H1 (cell line): ENCODE results near the gene MIPEP. TPM values are rescaled to one million over a fixed set of nuclear protein-coding genes. Genes with fewer than 3 reads are reported as not detected.

Experiments used
- CTCF ChIA-PET: fragments of 300-600 bp; sonication (Branson Sonifier 250); formaldehyde crosslinking; loops from one replicate; lab custom pipeline; 2021; ENCODE audit not compliant: partially characterized antibody; lab: Charles Lee
- POLR2A ChIA-PET: fragments of 300-600 bp; sonication (Branson Sonifier 250); formaldehyde crosslinking; loops from one replicate; lab custom pipeline; 2021; ENCODE audit warnings: inconsistent platforms; ENCODE audit not compliant: partially characterized antibody; lab: Charles Lee
- DNase-seq, 2 experiments: peaks; one replicate each; pipeline versions ENCODE4 v3.0.0 to v3.0.0-alpha.2; 2010 to 2022; ENCODE audit warnings: low spot score in 2 of 2, low read depth in 1 of 2, mixed read lengths in 1 of 2
- FAIRE-seq: peaks from 2 replicates; lab custom pipeline; 2011; peaks lifted over from hg19 to GRCh38; lab: Jason Lieb, UNC
- H2AFZ ChIP-seq: 2 replicates; pipeline ENCODE4 v1.8.1; 2012; ENCODE audit warnings: low read length, inconsistent platforms
- H2AK5ac ChIP-seq: 2 replicates; pipeline ENCODE4 v1.6.1; 2013; ENCODE audit warnings: low read depth, low read length
- H2BK120ac ChIP-seq: replicated peaks from 2 replicates; pipeline ENCODE3; 2013; ENCODE audit warnings: low read depth, low read length, inconsistent platforms
- H2BK12ac ChIP-seq: 2 replicates; pipeline ENCODE4 v1.6.1; 2013; ENCODE audit warnings: low read depth, low read length
- H2BK15ac ChIP-seq: 2 replicates; pipeline ENCODE4 v1.6.1; 2013; ENCODE audit warnings: low read length
- H2BK20ac ChIP-seq: 2 replicates; pipeline ENCODE4 v1.6.1; 2013; ENCODE audit warnings: low read length
- H2BK5ac ChIP-seq: 2 replicates; pipeline ENCODE4 v1.6.1; 2013; ENCODE audit warnings: low read depth, low read length
- H3K14ac ChIP-seq: 2 replicates; pipeline ENCODE4 v1.6.1; 2013; ENCODE audit warnings: inconsistent platforms; ENCODE audit not compliant: insufficient read length
- H3K18ac ChIP-seq: 2 replicates; pipeline ENCODE4 v1.6.1; 2013; ENCODE audit warnings: low read length; ENCODE audit errors: extremely low read depth
- H3K23ac ChIP-seq: 2 replicates; pipeline ENCODE4 v1.6.1; 2013; ENCODE audit warnings: inconsistent platforms; ENCODE audit not compliant: insufficient read length
- H3K23me2 ChIP-seq: 2 replicates; pipeline ENCODE4 v1.6.1; 2013; ENCODE audit warnings: low read depth, low read length
- H3K27ac ChIP-seq: 2 replicates; pipeline ENCODE4 v1.6.1; 2011; ENCODE audit warnings: low read depth, low read length, inconsistent platforms
- H3K27me3 ChIP-seq, 4 experiments: replicated peaks in 1 of 4; 1 replicate in 1 of 4; 2 replicates in 3 of 4; pipeline versions ENCODE4 v1.6.1 to v1.8.1; 2011 to 2013; ENCODE audit warnings: low read length in 3 of 4, mild to moderate bottlenecking in 3 of 4, inconsistent platforms in 2 of 4, mixed read lengths in 2 of 4, moderate library complexity in 1 of 4; ENCODE audit not compliant: control insufficient read depth in 3 of 4, insufficient read depth in 3 of 4; ENCODE audit errors: extremely low read depth in 1 of 4
- H3K36me3 ChIP-seq, 4 experiments: 2 replicates each; pipeline versions ENCODE4 v1.6.1 to v1.8.1; 2011 to 2013; ENCODE audit warnings: mild to moderate bottlenecking in 4 of 4, low read length in 3 of 4, moderate library complexity in 2 of 4, control low read depth in 1 of 4, inconsistent platforms in 1 of 4; ENCODE audit not compliant: insufficient read depth in 4 of 4, control insufficient read depth in 2 of 4
- H3K4ac ChIP-seq: replicated peaks from 2 replicates; pipeline ENCODE3; 2013; ENCODE audit warnings: low read length, low read depth, mixed read lengths, inconsistent platforms; ENCODE audit not compliant: insufficient read length
- H3K4me1 ChIP-seq, 4 experiments: replicated peaks in 1 of 4; 1 replicate in 1 of 4; 2 replicates in 3 of 4; pipeline versions ENCODE4 v1.6.1 to v1.8.1; 2011 to 2013; ENCODE audit warnings: low read length in 3 of 4, inconsistent platforms in 2 of 4, mixed read lengths in 1 of 4; ENCODE audit not compliant: insufficient read depth in 4 of 4, control insufficient read depth in 3 of 4
- H3K4me2 ChIP-seq, 2 experiments: 2 replicates each; pipeline versions ENCODE4 v1.6.1 to v1.8.1; 2011 to 2013; ENCODE audit warnings: low read depth in 2 of 2, low read length in 2 of 2, control low read depth in 1 of 2, inconsistent platforms in 1 of 2, mild to moderate bottlenecking in 1 of 2; ENCODE audit not compliant: insufficient read depth in 1 of 2
- H3K4me3 ChIP-seq, 4 experiments: fragments of 200-600, 300-600 bp in 1 of 4; sonication (generic), shearing (Covaris generic), sonication (Bioruptor Twin) in 1 of 4; 2 replicates each; pipeline versions ENCODE4 v1.5.1 to v1.8.1; 2011 to 2016; ENCODE audit warnings: low read length in 4 of 4, low read depth in 3 of 4, control low read depth in 2 of 4, inconsistent platforms in 2 of 4, mild to moderate bottlenecking in 2 of 4, mixed read lengths in 1 of 4, moderate library complexity in 1 of 4; ENCODE audit not compliant: insufficient read depth in 2 of 4; ENCODE audit errors: extremely low read depth in 1 of 4
- H3K56ac ChIP-seq: replicated peaks from 2 replicates; pipeline ENCODE3; 2013; ENCODE audit warnings: low read depth, mild to moderate bottlenecking, mixed read lengths, low read length, inconsistent platforms; ENCODE audit not compliant: insufficient read length
- H3K79me1 ChIP-seq: 2 replicates; pipeline ENCODE4 v1.6.1; 2013; ENCODE audit warnings: low read depth, low read length, control low read depth
- H3K79me2 ChIP-seq, 2 experiments: 2 replicates each; pipeline versions ENCODE4 v1.6.1 to v1.8.1; 2012 to 2013; ENCODE audit warnings: low read length in 2 of 2, mild to moderate bottlenecking in 2 of 2, inconsistent platforms in 1 of 2; ENCODE audit not compliant: insufficient read depth in 2 of 2, control insufficient read depth in 1 of 2
- H3K9ac ChIP-seq, 4 experiments: replicated peaks in 1 of 4; 1 replicate in 1 of 4; 2 replicates in 3 of 4; pipeline versions ENCODE4 v1.6.1 to v1.8.1; 2011 to 2013; ENCODE audit warnings: low read depth in 3 of 4, low read length in 3 of 4, control low read depth in 2 of 4, mild to moderate bottlenecking in 2 of 4, moderate library complexity in 2 of 4, inconsistent platforms in 1 of 4; ENCODE audit errors: extremely low read depth in 1 of 4
- H3K9me3 ChIP-seq, 2 experiments: 2 replicates each; pipeline versions ENCODE4 v1.6.1 to v1.8.1; 2012 to 2013; ENCODE audit warnings: mild to moderate bottlenecking in 2 of 2, moderate library complexity in 2 of 2, control low read depth in 1 of 2, inconsistent platforms in 1 of 2, low read depth in 1 of 2, low read length in 1 of 2, mixed read lengths in 1 of 2; ENCODE audit not compliant: insufficient read depth in 2 of 2
- H4K20me1 ChIP-seq, 2 experiments: replicated peaks in 1 of 2; 2 replicates each; pipeline versions ENCODE3 to v1.8.1; 2011 to 2013; ENCODE audit warnings: inconsistent platforms in 2 of 2, low read length in 2 of 2, mild to moderate bottlenecking in 1 of 2; ENCODE audit not compliant: insufficient read depth in 2 of 2, control insufficient read depth in 1 of 2
- H4K5ac ChIP-seq: 2 replicates; pipeline ENCODE4 v1.6.1; 2013; ENCODE audit warnings: low read length, low read depth, mixed read lengths, inconsistent platforms; ENCODE audit not compliant: insufficient read length
- H4K8ac ChIP-seq: 2 replicates; pipeline ENCODE4 v1.8.0; 2013; ENCODE audit warnings: mild to moderate bottlenecking, moderate library complexity, low read length, inconsistent platforms; ENCODE audit not compliant: insufficient read depth; ENCODE audit errors: extremely low read depth
- H4K91ac ChIP-seq: replicated peaks from 2 replicates; pipeline ENCODE3; 2013; ENCODE audit warnings: low read length, mixed read lengths, inconsistent platforms; ENCODE audit not compliant: insufficient read length
- EZH2 ChIP-seq: fragments of 200-600 bp; sonication (generic); IDR thresholded peaks from 2 replicates; pipeline ENCODE4 v1.7.1; 2012; ENCODE audit warnings: low read depth, mild to moderate bottlenecking, moderate library complexity, low read length, inconsistent platforms; ENCODE audit not compliant: severe bottlenecking
- SIRT6 ChIP-seq: IDR thresholded peaks from one replicate; pipeline ENCODE4 v1.7.1; 2012; ENCODE audit warnings: low read length, inconsistent platforms
- polyA plus RNA-seq, 7 experiments: library from polyadenylated mRNA; depleted of rRNA in 3 of 7; stranded (reverse) in 5 of 7; unstranded in 2 of 7; fragments of >200 nt in 5 of 7; fragments of 200-250 nt in 2 of 7; gene quantifications; 1 replicate in 5 of 7; 2 replicates in 1 of 7; 4 replicates in 1 of 7; pipeline versions ENCODE4 v1.2.1 to v1.2.3, GENCODE V29; 2011 to 2013; ENCODE audit warnings: missing spikeins in 2 of 7, mixed read lengths in 2 of 7
- total RNA-seq: library from RNA; stranded (reverse); fragmentation: NEBNext Ultra II Directional; extraction: Animal tissue kit (Norgen Biotek cat#: 25700); gene quantifications from 2 replicates; pipeline ENCODE4 v1.2.1, GENCODE V29; 2021

The MIPEP gene
- total and polyA plus RNA-seq, 2 of the 8 experiments (the other 6 are each of a cell fraction or from before 2014, with no cell fraction given): 24.0 to 24.2 TPM

- Histone ChIP-seq H4K20me1 (no peaks in the 10 kb centered on the region), H4K8ac (no peak overlapping the region), H3K79me2 (no peaks in the 10 kb centered on the region), H2BK5ac (no peak overlapping the region), H3K4me3 (no peak overlapping the region), H2AFZ (no peak overlapping the region), H2BK12ac (no peak overlapping the region), H3K79me1 (no peaks in the 10 kb centered on the region), H3K27ac (no peak overlapping the region), H2BK120ac (no peak overlapping the region), H3K36me3 (no peaks in the 10 kb centered on the region; a peak in 1 of 8 replicates), H3K4me1 (peaks cover 0 to 2% (median 0%) of the 10 kb centered on the region in 4 experiments; a peak in 2 of 7 replicates), H3K14ac (no peak overlapping the region), H4K5ac (no peak overlapping the region), H2AK5ac (no peak overlapping the region), H3K23ac (no peak overlapping the region), H3K9me3 (no peaks in the 10 kb centered on the region), H3K4me2 (no peak overlapping the region), H3K27me3 (no peaks in the 10 kb centered on the region), H2BK15ac (no peak overlapping the region), H3K56ac (no peak overlapping the region), H3K23me2 (no peaks in the 10 kb centered on the region), H3K4ac (no peak overlapping the region), H3K9ac (no peak overlapping the region), H4K91ac (no peak overlapping the region), H2BK20ac (no peak overlapping the region), H3K18ac (no peak overlapping the region)
- TF ChIP-seq SIRT6 (no peak), EZH2 (no peak)
- ChIA-PET POLR2A (no interaction called here), CTCF (no interaction called here)
- FAIRE-seq (no peak), DNase-seq (no peak)
Measured at GRCh38 chr13:23859455-23859854, 29.7 kb downstream of the MIPEP start.
